ENCODE measurements around the gene ADAM22. TPM values are rescaled to one million over a fixed set of nuclear protein-coding genes. Genes with fewer than 3 reads are reported as not detected.

The ADAM22 gene
- total RNA-seq, 1 donor from 2014 or later, result 0.24 TPM

DNA sequence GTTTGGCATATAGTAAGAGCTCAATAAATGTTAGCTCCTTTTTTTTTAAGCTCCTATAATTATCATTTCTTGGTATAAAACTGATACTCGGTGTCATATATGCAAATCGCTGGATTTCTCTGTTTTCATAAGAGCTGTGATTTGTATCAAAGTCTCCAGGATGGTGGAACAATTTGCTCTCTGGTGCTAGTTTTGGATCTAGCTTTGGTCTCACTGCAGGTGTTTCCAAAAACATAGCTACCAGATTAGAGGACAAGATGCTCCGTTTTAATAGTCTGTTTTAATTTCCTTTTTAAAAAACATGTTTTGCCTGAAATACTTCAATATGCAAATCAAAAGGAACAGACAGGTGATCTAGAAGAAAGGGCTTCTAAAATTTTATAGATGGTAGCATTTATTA lies 25.3 kb downstream of the ADAM22 start:
- no peak for ATAC-seq

DNA sequence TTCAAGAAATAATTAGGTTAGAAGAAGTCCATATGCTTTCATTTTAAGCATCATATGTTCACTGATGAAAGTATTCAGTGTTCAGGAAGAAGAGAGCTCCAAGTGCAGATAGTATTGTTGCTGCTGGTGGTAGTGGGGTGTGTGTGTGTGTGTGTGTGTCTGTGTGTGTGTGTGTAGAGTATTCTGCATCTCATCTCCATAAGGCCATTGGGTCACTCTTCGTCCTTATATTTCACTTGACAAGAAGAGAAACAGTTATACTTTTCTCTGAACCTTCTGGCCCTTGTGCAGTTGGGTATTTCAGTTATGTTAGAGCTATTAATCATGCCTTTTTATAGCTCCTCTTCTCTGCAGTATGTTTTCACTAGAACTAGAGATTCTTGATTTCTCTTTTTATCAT lies 26.2 kb downstream of the ADAM22 start:
- ATAC-seq, result no peak

DNA sequence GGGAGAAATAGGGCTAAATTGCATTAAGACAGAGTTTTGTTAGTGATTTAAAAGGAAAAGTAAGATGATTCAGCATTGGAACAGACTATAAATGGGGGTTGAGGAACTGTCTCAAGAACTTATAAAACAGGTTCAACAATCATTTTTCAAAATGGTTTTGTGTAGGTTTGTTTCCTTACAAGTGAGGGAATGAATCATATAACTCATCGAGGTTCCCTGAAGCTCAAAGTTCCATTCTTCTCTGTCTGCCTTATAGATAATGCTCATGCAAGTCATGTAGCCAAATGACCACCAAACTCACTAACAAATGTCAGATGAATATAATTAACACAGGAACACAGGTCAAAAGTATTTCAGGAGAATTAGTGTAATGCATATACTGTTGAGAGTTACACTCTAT lies 27.7 kb downstream of the ADAM22 start:
- ATAC-seq, result no peak

DNA sequence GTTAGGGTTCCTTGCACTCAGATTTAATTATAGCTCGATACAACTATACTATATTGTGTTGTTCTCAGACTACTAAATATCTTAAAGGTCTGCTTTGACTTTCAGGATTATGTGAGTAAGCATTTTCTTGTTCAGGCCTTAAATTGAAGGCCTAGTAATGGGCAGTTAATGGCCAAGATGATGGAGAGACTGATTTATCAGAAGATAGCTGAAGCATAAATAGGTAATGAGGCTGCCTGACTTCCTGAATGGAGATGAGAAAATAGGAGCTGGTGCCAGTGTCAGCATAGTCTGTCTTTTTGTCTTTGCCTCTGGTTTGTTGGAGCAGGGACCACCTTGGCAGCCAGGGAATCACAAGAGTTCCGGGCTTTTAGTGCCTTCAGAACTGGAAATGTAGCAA lies 32.2 kb downstream of the ADAM22 start:
- no peak for ATAC-seq

DNA sequence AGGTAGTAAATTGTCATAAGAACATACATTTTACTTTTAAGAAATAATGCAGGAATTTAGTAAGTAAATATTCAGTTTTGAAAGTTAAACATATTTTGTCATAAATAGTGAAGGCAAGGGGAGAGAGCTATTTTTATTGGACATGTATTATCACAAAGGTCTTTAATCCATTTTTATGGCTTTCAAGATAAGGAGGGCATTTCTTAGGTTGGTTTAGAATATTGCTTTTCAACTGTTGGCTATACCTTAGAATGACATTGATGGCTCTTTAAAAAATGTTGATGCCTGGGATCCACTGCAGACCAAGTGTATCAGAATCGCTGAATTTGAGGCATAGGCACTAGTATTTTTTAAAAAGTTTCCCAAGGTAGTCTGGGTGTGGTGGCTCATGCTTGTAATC lies 34.0 kb downstream of the ADAM22 start:
- no peak for ATAC-seq

DNA sequence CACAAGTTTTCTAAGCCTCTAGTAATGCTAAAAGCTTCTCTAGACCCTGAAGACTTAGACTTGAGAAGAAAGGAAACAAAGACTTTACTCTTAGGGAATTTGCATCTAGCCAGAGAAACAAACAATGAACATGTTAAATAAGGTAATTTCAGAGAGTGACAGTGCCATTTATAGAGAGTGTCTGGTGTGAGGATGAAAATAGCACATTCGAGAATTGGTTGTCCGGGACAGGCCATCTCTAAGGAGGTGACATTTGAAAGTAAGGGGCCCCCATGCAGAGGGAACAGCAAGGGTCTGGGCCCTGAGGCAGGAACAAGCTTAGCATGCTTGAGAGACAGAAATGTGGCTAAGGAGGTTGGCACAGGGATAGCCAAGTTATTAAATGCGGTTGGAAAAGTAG lies 48.1 kb downstream of the ADAM22 start:
- ATAC-seq, result no peak

DNA sequence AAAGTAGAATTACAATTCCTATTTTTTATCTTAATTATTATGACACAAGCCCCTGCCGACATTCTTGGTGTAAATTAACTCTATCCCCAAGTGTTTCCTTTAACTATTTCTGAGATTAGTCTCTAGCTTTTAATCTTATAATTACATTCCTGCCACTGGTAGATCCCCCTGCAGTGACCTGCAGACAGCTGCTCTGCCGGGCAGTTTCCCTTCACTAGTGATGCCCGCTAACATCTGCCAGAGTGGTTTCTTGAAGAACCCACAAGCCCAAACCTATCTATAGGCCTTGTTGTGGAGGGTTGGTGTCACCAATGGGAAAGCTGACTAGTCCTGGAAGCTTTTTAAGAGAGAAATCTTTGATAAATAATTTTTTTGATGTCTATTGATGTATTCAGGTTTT lies 50.0 kb downstream of the ADAM22 start:
- no peak for ATAC-seq

DNA sequence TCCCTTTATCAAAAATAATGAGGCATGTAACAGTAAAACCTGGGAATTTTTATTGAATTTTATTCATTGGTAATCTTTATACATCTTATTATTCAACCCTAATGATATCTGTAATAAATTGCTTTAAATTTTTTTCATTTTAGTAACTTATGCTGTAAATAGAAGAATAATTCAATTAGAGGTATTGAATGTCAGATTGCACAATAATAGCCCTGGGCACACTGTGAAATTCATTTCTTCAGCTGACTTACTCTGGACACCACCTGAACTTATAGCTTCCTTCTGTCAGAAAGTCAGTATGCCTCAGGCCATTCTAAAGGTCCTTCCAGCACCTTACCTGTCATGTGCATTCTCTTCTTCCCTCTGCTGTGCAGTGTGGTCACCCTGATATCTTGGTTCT lies 59.2 kb downstream of the ADAM22 start:
- no peak for ATAC-seq

DNA sequence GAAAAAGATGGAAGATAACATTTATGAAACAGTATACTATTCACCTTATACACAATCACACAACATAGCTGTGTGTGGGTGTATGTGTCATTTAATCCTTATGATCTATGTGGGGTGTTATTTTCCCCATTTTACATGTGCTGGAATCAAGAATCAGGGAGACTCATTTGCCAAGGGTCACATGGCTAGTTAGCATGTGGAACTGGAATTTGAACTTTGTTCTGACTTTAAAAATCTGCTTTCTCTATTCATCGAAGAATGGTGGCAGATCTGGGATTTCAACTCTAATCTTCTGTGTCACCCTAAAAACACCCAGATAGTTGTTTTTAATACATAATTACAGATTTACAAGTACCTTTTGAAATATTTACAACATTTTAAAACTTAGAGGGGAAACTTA lies 65.2 kb downstream of the ADAM22 start:
- no peak for ATAC-seq

DNA sequence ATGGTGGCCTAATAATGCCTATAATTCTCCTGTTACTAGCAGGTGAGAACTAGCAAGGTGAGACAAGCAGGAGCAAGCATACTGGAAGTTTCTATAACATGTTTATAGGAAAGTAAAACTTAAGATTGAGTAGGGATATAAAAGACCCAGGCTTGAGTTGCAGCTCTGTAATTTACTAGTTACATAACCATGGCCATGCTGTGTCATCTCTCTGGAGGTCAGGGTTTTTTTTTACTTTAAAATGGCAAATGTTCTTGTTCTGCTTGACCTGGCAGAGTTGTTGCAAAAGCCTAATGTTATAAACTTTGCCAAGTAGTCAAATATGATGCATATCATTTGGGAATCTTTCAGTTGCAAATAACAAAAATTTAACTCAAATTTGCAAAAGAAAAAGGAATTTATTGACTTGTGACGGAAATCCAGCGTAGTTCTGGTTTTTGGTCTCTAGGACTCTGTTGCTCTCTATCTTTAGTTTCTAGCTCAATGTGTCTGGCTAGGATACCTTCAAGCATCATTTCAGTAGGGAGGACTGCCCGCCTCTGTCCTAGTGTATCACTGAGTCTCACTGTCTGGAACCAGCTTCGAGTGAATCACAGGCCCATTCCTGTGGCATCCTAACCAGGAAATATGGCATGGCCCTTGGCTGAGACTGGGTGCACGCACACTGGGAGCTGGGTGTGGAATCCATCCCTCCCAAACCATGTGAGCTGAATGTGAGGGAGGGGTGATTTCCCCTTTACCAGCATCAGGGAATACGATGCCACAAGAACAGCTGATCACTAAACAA lies 67.9 kb downstream of the ADAM22 start:
- no peak for ATAC-seq

DNA sequence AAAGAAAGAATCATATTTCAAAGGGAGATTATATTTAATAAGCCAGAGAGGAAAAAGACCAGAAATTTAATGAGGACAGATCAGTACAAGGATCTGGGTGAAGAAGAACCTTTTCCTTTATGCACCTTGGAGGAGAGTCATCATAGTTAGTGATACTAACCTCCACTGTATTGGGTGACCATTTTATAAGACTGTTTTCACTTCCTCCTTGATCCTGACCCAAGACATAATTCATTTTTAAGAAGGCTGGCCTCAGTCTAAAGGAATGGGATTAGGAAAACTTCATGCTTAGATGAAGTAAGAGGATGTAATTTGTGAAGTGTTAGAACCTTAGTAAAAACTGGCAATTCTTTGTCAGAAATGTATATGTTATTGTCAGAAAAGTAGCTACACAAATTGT lies 68.6 kb downstream of the ADAM22 start:
- no peak for ATAC-seq

DNA sequence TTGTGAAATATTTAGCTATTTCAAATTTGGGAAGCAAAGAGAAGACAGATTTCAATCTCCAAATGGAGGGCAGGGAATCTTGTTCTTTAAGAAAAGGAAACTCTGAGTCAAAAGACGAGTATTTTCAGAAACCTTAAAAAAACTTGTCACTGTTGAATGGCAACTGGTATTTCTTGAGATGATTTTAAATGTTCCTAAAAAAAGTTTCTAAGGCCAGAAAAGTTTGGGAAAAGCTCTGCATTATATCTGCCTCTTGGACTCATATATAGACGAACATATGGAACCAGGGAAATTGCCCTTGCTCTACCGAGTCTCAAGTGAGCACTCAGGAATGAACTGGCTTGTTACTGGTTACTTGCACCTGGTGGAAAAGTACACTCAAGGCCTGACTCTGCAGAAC lies 69.5 kb downstream of the ADAM22 start:
- no peak for ATAC-seq

DNA sequence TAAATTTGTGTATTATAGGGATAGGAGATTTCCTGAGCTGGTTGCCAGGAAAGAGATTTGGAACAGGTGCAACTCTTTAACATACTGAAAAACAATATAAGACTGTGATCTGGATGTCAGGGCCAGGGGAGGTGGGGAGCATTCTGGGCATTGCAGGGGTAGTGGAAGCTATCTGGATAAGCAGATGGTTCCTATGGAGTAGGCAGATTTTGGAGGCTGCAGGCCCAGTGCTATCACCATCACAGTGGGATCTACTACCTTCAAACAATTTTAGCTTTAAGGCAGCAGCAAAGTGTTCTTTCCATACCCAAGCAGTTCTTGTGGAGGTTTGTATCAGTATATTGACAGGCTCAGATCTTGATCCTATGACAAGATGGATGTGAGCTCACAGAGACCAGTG lies 71.1 kb downstream of the ADAM22 start:
- ATAC-seq, result no peak

DNA sequence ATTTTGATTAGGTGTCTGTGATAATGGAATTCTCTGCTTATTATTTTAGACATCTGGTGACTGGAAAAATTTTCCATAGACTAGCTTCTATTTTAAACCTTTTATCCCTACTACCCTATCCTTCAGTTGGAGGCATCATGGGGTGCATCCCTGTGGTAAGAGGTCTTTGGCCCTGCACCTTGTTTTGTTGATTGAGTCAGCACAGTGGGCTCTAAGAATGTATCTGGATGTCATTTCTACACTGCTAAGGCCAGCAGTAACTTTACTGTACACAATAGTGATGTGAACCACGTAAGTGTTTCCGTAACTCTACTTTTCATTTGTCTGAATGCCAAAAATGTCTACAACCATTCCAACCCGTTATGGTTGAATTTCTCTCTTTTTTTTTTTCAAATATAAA lies 75.6 kb downstream of the ADAM22 start:
- ATAC-seq, result no peak

DNA sequence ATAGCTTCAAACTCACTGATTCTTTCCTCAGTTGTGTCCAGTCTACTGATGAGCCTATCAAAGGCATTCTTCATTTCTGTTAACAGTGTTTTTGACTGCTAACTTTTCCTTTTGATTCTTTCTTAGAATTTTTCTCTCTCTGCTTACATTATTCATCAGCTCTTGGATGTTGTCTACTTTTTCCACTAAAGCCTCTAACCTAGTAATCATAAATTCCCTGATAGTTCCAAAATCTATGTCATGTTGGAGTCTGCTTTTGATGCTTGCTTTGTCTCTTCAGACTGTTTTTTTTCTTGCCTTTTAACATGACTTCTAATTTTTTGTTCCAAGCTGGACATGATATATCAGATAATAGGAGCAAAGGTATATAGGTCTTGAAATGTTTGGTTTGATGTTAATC lies 78.0 kb downstream of the ADAM22 start:
- no peak for ATAC-seq

DNA sequence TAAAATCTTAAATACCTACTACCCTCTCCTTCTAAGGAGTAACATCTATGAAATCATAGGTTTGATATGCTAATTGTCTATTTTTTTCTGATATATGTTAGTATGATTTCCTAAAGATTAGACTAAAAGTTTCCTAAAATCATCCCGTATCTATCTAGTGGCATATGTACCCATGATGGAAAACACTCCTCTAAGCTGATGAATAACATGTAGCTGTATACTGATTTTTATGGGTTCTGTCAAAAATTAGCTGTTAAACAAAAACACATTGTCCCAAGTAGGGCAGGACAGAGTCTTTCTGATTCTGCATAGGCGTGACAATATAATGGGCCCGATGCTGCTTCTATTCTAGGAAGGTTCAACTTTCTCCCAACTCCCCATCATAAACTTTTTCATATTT lies 79.9 kb downstream of the ADAM22 start:
- no peak for ATAC-seq

DNA sequence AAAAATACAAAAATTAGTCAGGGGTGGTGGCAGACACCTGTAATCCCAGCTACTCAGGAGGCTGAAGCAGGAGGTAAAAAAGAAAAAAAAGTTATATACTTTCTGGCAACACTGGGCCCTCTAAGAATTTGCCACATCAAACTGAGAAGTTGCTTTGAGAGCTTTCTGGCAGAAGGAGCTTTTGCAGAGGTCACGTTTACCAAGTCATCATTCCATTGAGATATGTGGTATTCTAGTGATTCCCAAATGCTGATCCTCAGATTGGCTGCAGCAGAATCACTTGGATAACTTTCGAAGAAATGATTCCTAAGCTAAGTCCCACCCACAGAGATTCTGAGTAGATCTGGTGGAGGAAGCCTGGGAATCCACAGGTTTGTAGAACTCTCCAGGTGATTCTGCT lies 80.5 kb downstream of the ADAM22 start:
- no peak for ATAC-seq

DNA sequence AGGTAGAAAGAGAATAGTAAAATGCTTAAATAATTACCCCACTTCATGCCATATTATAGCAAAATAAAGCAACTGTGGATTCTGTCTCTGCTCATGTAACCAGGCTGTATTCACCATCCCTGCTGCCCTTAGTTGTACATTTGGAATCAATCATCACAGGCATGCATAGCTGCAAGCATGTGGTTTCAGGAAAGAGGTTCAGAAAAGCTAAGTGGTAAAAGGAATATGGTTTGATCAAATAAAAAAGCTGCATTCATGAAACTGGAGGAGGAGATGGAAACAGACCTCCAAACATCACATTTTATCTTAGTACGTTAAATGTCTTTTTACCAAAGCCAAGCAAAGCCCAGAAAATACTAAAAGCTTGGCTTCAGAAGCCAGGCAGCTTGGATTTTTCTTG lies 81.3 kb downstream of the ADAM22 start:
- ATAC-seq, result no peak

DNA sequence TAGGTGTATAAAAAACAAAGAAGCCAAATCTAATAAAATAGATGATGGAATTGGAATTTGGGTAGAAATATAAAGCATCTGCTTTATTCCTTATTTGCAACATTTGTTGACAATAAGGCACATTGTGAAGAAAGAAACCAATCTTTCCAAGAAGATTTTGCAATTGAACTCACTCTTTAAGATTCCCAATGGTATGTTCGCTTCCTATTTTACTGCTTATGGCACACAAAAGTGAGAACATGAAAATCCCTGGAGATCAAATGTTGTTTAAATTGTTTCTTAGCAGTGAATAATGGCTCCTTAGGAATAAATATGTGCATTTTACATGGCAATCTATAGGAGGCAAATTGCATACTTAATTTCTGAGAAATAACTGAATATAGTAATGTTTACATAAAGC lies 84.5 kb downstream of the ADAM22 start:
- no peak for ATAC-seq

DNA sequence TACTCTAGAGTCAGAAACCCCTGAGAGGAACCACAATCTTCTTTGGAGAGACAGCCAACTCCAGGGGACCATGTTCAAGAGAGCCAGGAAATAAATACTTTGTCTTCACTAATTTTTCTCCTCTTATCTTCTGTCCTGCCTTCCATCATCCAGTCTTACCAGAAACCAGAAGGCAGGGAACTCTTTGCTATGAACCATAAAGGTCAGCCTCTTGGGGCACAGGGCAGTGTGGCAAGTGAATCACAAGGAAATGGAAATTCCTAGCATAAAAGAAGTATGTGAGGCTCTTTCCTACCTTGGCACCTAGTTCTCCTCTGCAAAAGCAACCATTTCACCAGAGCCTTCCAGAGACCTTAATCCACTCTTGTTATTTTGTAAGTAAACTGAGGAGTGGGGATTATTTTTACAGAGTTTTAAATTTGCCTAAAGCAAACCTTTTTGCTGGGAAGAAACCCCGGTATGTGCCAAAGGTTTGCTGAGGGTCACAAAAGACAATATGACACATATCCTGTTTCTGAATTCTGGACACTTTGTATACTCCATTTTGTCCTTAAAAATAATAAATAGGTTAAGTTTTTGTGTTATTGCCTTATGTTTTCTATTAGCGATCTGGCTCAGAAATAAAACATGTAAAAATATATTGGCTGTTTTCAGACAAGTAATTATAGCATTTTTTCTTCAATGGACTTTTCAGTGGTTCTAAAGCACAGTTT lies 87.1 kb downstream of the ADAM22 start:
- no peak for ATAC-seq

DNA sequence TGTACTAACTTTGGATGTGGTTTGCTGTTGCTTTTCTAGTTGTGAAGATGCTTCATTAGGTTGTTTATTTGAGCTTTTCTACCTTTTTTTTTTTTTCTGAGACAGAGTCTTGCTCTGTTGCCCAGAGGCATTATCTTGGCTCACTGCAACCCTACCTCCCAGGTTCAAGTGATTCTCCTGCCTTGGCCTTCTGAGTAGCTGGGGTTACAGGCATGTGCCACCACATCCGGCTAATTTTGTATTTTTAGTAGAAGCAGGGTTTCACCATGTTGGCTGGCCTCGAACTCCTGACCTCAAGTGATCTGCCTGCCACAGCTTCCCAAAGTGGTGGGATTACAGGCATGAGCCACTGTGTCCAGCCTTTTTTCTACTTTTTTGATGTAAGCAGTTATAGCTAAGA lies 93.7 kb downstream of the ADAM22 start:
- ATAC-seq, result no peak

DNA sequence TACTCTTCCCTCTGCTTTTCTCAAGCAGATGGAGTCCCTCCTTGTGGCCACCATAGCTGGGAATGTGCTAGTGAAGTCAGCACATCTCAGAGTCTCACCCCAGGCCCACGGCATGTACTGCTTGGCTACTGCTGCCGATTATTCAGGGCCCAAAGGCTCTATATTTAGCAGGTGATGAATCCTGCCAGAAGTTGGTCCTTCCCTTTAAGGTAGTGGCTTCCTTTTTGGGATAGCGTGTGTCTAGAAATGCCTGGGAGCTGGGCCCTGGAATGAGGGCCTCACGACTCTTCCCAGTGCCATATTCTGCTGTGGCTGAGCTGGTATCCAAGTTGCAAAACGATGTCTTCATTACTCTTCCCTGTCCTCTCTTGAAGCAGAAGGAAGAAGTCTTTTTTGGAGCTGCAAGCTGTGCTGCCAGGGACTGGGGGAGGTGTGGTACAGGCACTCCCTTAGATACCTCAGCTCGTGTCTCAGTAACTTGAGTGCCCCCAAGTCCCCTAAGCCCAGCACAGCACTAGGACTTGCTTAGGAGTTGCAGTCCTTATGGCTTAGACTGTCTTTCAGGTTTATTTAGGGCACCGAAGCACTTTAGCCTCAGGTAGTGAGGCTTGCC lies 100.1 kb downstream of the ADAM22 start:
- no peak for ATAC-seq

DNA sequence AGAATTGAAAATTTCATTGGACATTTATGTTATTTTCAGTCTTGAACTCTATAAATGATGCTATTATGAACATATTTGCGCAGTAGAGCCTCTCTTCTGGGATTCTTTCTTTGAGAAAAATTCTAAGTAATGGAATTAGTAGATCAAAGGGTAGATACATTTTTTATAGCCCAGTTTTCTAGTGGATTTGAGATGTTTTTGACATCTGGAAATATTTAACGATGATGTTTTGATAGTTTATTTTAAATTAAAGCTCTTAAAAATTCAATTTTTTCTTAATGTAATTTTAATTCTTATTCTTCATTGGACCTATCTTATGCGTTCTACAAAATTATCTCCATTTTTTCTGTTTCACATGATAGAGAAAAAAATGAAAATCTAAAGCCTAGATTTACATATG lies 103.0 kb downstream of the ADAM22 start:
- no peak for ATAC-seq

DNA sequence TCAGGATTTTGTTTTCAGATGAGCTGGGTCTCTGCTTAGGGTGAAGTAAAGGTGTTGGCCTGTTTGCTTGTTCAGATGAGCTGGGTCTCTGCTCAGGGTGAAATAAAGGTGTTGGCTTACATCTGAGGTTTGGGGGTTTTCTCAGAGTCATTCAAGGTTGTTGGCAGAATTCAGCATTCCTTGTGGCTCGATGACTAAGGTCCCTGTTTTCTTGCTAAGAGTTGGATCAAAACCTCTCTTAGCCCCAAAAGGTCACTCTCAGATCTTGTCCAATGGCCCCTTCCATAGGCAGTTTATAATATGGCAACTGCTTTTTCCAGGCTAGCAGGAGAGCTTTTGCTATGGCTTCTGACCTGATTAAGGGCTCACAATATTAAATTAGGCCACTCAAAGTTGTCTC lies 106.6 kb downstream of the ADAM22 start:
- no peak for ATAC-seq
